ENCODE measurements around the gene EFCAB3.
A peak's percentile ranks its signal among the peaks of the same experiment; 100 is the strongest.
"Not testable (repeated sequence)": the region's sequence is repeated elsewhere in the genome, so short reads cannot be mapped to it uniquely, and the experiment has no call there.

Gene EFCAB3

GRCh38 chr17:62380253-62380652, at the start of gene EFCAB3:
Gene EFCAB3, plus strand, starts transcription at chr17:62380553. Its CDS starts 2,427 bp downstream, at chr17:62382980.
- no peak for DNase-seq

GRCh38 chr17:62336527-62336926, 43.8 kb upstream of the EFCAB3 start:
- DNase-seq, result no peak

DNA sequence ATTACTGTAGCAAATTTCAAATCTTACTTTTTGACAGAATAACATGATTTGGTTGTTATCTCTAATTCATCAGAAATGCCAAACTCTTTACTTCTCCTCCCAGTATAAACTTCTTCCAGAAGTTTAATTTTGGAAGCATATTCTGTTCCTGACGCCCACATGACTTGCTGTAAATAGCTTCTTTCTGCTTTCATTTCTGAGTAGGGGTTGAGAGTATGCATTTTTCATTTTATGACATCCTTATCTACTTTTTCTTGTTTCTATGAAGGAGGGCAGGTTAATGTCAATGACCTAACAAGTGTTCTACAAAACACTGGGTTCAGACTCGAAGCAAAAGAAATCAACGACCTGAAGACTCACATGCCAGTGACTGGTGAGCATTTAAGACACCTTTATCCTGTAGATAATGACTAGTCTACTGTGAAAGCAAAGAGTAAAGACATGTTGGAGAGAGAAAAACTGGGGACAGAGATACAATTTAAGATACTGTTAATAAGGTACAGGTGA, 36.5 kb upstream of the EFCAB3 start:
- peak in 1 of 2 donors; percentile 2 for DNase-seq

DNA sequence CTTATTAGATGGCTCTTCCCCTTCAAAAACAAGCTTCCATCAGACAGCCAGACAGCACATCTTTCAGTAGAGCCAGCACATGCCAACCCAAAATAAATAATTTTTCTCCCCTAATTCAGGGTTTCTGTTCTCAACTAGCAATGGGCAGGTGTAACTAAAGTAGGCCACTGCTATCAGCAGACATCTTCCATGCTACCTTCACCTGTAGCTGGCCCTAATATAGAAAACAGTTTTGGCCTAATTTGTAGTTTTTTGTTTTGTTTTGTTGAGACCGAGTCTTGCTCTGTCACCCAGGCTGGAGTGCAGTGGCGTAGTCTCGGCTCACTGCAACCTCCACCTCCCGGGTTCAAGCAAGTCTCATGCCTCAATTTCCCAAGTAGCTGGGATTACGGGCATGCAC, 29.2 kb upstream of the EFCAB3 start:
- no peak for DNase-seq

GRCh38 chr17:62366191-62366590, 14.2 kb upstream of the EFCAB3 start:
- DNase-seq, result no peak

- DNase-seq, result no peak
These were observed 1.2 kb downstream of the EFCAB3 start for GRCh38 chr17:62381561-62381960.

- no peak for DNase-seq
These were observed 8.5 kb downstream of the EFCAB3 start for GRCh38 chr17:62388856-62389255.

DNA sequence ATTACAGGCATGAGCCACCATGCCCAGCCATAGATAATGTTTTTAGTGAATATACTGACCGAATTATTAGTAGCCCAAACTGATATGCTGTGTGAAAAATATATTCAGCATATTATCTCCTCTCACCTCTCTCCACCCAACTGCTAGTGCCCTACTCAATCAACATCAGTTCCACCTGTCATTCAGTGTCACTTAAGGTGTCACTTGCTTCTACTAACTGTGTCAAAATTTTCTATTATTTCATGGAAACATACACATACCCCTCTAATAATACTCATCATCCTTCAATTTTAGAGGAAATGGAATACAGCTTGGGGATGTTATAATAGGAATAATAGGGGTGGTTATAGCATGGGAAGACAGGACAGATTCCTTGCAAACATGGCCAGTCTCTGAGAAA, 12.6 kb downstream of the EFCAB3 start:
- no peak for DNase-seq

DNA sequence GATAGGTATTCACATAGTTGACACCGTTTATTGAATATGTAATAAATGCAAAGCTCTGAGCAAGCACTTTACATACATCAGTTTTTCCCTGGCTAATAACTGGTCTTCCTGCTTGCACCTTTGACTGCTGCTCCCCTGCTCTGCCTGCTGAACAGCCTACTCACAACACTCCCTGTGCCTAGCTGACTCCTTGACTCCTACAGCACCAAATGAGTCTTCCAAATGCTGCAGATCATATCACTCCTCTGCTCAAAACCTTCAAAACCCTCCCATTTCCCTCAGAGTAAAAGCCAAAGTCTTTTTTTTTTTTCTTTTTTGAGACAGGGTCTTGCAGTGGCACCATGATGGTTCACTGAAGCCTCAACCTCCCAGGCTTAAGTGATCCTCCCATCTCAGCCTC, 18.5 kb downstream of the EFCAB3 start:
- no peak for DNase-seq

GRCh38 chr17:62405451-62405850, 25.1 kb downstream of the EFCAB3 start:
- DNase-seq, result no peak

DNA sequence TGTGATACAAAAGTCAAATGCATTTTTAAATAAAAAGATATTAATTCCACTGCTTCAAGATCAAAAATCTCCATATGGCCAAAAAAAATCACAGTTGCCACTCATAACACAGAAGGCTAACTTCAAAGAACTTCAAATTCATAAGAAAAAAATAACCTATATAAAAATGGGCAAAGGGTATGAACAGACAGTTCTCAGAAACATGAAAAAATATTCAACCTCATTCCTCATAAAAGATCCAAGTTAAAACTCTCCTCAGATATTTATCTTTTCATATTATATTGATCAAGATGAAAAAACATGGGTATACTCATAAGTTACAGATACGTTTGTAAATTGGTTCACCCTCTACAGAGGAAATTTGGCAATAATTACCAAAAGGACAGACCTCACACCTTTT, 32.7 kb downstream of the EFCAB3 start:
- DNase-seq, result not testable (repeated sequence)

GRCh38 chr17:62423647-62424461, 43.5 kb downstream of the EFCAB3 start, which contains the start of gene METTL2A:
Gene METTL2A, plus strand, starts transcription at chr17:62423897. Its CDS starts 6 bp downstream, at chr17:62423903.
- peak; percentile 85 to 86 for DNase-seq

- not testable (repeated sequence) for DNase-seq
These were observed 45.9 kb downstream of the EFCAB3 start for GRCh38 chr17:62426214-62426613.

- DNase-seq, result not testable (repeated sequence)
These were observed 54.9 kb downstream of the EFCAB3 start for GRCh38 chr17:62435251-62435650.

DNA sequence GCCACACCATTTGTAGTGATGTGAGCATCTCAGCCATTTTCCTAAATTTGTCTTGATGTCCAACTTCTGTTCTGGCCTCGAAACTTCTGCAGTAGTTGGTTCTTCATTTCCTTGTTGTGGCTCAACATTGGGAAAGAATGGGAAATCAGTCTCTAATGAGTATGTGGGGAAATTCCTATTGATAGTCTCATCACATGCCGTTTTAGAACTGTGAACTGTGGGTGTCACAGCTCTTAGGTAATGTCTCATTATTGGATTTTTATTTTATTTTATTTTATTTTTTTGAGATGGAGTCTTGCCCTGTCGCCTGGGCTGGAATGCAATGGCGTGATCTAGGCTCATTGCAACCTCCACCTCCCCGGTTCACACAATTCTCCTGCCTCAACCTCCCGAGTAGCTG, 60.8 kb downstream of the EFCAB3 start:
- DNase-seq, result peak; percentile 33 to 70

DNA sequence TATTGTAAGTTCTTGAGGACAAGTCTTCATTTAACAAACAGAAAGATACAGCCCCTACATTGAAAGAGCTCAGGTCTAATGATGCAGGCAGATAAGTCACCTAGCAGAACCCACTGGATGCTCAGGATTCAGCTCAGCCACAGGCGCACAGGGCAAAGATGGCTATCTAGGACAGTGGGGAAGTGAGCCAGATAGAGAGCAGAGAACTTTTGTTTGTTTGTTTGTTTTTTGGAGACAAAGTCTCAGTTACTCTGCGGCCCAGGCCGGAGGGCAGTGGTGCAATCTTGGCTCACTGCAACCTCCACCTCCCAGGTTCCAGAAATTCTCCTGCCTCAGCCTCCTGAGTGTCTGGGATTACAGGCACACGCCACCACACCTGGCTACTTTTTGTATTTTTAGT, 63.7 kb downstream of the EFCAB3 start:
- DNase-seq, result no peak

- DNase-seq, result not testable (repeated sequence)
These were observed 65.4 kb downstream of the EFCAB3 start for GRCh38 chr17:62445791-62446190.

DNA sequence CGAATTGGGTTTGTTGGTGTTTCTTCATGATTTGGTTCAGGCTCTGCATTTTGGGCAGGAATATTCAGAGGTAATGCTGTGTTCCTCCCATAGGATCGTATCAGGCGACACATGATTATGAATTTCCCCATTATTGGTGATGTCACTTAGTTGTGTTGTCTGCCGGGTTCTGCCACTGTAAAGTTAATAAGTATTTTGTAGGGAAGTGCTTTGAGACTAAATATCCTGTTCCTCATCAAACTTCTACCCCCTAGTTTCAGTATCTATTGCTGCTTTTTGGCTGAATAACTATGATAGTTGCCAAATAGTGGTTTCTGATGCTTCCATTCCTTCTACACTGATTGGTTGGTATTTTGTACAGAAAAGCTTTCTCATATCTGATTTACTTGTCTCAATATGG, 71.8 kb downstream of the EFCAB3 start:
- peak; percentile 62 to 78 for DNase-seq

DNA sequence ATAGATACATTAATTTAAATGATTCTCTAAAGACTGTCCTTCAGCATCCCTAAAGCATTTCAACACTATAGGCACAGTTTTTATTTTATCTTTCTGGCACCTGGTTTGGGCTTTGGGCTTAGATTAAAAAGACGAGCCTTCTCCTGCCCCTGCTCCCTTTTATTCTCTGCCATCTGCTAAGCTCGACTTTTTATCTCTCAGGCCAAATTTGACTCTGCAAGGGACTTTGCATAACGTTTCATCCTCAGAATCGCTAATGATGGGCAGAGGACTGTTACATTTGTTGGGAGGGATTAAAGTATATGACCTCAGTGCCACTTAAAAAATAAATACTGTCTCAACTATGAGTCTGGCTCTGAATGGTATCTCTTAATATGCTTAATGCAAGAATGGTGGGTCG, 72.7 kb downstream of the EFCAB3 start:
- DNase-seq, result not testable (repeated sequence)

DNA sequence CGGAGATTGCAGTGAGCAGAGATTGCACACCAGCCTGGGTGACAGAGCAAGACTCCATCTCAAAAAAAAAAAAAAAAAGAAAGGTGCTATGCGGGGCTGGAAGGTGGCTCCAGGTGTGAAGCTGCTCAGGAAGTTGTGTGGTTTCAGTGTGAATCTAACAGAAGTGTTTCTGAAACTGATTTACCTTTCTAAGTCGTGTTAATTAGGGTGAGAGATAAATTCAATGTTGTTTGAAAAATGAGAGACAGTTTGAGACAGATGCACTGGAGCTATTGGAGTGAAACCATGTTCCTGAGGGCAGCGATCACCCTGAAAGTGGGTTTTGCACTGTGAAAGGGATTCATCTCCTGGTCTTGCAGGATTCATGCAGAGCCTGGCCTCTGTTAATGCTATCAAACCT, 73.3 kb downstream of the EFCAB3 start:
- not testable (repeated sequence) for DNase-seq

DNA sequence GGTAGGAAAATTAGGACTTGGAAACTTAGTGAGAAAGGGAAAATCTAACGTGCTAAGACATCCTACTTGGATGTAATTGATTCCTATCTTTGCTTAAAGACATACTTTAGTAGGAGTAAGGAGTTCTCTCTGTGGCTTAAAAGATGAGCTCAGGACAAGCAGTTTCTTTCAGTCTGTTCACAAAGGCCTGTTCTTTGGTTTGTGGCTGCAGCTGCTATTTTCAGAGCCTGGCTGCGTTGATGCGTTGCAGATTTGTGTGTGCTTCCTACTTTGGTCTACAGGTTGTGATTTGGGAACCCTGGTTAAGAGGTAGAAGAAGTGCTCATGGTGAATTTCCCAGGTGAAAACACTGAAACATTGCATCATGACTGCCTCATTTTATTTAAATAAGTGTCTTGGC, 73.8 kb downstream of the EFCAB3 start:
- DNase-seq, result not testable (repeated sequence)

DNA sequence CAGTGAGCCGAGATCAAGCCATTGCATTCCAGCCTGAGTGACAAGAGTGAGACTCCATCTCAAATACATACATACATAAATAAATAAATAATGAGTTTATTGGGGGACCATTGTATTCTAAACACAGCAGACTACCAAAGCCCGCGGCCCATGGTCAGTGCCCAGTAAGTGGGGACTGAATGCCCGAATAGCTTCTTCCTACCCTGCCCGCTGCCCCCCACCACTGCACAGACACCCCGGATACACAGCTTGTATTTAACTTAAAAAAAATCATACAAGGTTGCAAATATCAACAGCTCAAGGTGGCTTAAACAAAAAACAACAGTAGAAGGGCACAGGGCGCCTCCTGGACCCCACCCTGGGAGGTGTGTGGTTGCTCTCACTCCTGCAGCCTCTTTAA, 75.7 kb downstream of the EFCAB3 start:
- DNase-seq, result no peak

DNA sequence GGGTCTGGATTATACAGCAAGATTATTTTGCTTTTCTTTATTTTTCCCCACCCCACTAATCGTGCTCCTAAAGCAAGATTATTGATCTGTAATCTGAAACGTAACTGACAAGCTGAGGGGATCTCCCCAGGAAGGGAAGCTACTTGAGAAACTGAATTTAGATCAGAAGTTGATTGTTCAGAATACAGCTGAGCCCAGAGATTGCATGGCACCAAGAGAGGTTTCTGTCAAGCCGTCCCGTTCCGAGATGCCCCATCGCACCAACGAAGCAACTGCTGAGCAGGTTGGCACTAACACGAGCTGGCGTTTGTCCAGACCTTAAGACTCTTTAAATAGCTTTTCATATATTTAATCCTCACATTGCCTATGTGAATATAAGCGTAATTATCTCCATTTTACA, 78.1 kb downstream of the EFCAB3 start:
- DNase-seq, result not testable (repeated sequence)

DNA sequence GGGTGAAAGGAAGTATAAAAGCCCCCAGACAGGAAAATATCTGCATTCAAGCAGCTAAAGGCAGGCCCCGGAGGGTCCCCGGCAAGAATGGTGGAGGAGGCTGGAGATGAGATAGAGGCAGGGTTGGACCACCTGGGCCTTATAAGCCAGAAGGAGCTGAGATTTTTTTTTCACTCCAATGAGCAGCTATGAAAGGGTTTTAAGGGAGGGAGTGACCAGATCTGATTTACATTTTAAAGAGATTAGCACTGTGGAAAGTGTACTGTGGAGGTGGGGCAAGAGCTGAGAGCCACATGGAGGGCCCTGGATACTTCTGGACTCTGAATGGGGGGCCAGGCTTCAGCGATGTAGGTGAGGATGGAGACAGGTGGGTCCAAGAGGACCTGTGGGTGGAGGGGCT, 84.1 kb downstream of the EFCAB3 start:
- DNase-seq, result not testable (repeated sequence)

GRCh38 chr17:62465271-62465670, 84.9 kb downstream of the EFCAB3 start:
- not testable (repeated sequence) for DNase-seq

Measured in inflammatory macrophage treated with lipopolysaccharide for 1 hour (primary cell).